Frontal cortex (tissue), 4 donors: ENCODE measurements around the gene MAGI3. TPM values are rescaled to one million over a fixed set of nuclear protein-coding genes. Genes with fewer than 3 reads are reported as not detected.
"Not testable (repeated sequence)": the region's sequence is repeated elsewhere in the genome, so short reads cannot be mapped to it uniquely, and the experiment has no call there.

Experiments
- DNase-seq, 2 donors: peaks; one replicate each; pipeline ENCODE4 v3.0.0; 2012; ENCODE audit warnings: low spot score in 2 of 2
- FAIRE-seq: peaks from 2 replicates; lab custom pipeline; 2012; peaks lifted over from hg19 to GRCh38; lab: Jason Lieb, UNC
- total RNA-seq: library from RNA; depleted of rRNA; stranded (reverse); fragments of >200 nt; gene quantifications from one replicate; pipeline ENCODE4 v1.2.3, GENCODE V29; 2014
- donor health status: control.
- donor health status: control.
- donor health status: control.

Gene MAGI3
- total RNA-seq, 1 donor from 2014 or later, result 31.8 TPM

- no peak for FAIRE-seq
- DNase-seq, result no peak
Observed at GRCh38 chr1:113672491-113672890, 282.2 kb downstream of the MAGI3 start.

GRCh38 chr1:113674591-113674990, 284.3 kb downstream of the MAGI3 start:
- FAIRE-seq, result no peak

GRCh38 chr1:113675302-113675701, 285.0 kb downstream of the MAGI3 start:
- no peak for DNase-seq
- no peak for FAIRE-seq

More at GRCh38 chr1:113674591-113674990, 284.3 kb downstream of the MAGI3 start:
- DNase-seq, result no peak

- FAIRE-seq (no peak), DNase-seq (no peak)
Observed at GRCh38 chr1:113676524-113676923, 286.2 kb downstream of the MAGI3 start.

- DNase-seq (peak; percentile 10 to 34), FAIRE-seq (peak; percentile 52)
Observed at GRCh38 chr1:113677250-113678158, 287.2 kb downstream of the MAGI3 start.

GRCh38 chr1:113678159-113678469, 287.8 kb downstream of the MAGI3 start:
- no peak for DNase-seq

GRCh38 chr1:113681596-113682337, 291.5 kb downstream of the MAGI3 start:
- FAIRE-seq (no peak), DNase-seq (no peak)

More at GRCh38 chr1:113678159-113678469, 287.8 kb downstream of the MAGI3 start:
- FAIRE-seq, result no peak

GRCh38 chr1:113683384-113684152, 293.3 kb downstream of the MAGI3 start:
- DNase-seq, result no peak
- no peak for FAIRE-seq

GRCh38 chr1:113684153-113684541, 293.8 kb downstream of the MAGI3 start:
- FAIRE-seq (no peak), DNase-seq (no peak)

GRCh38 chr1:113686891-113687618, 296.7 kb downstream of the MAGI3 start:
- DNase-seq, result no peak
- no peak for FAIRE-seq

- DNase-seq, result no peak
- no peak for FAIRE-seq
Observed at GRCh38 chr1:113691184-113691583, 300.9 kb downstream of the MAGI3 start.

GRCh38 chr1:113692342-113692741, 302.0 kb downstream of the MAGI3 start:
- FAIRE-seq (no peak), DNase-seq (no peak)

- DNase-seq (no peak), FAIRE-seq (no peak)
Observed at GRCh38 chr1:113692824-113693431, 302.6 kb downstream of the MAGI3 start.

- no peak for FAIRE-seq
- no peak for DNase-seq
Observed at GRCh38 chr1:113694910-113695309, 304.6 kb downstream of the MAGI3 start.

- FAIRE-seq (no peak), DNase-seq (no peak)
Observed at GRCh38 chr1:113701429-113701828, 311.1 kb downstream of the MAGI3 start.

GRCh38 chr1:113714606-113715269, 324.4 kb downstream of the MAGI3 start:
- DNase-seq (no peak), FAIRE-seq (no peak)

GRCh38 chr1:113717506-113717905, 327.2 kb downstream of the MAGI3 start:
- FAIRE-seq, DNase-seq: not testable (repeated sequence)

- not testable (repeated sequence) for FAIRE-seq, DNase-seq
Observed at GRCh38 chr1:113718621-113719020, 328.3 kb downstream of the MAGI3 start.

- no peak for FAIRE-seq
- DNase-seq, result no peak
Observed at GRCh38 chr1:113721010-113721409, 330.7 kb downstream of the MAGI3 start.
